ENCODE measurements around the gene LAMB3.

LAMB3 gene

DNA sequence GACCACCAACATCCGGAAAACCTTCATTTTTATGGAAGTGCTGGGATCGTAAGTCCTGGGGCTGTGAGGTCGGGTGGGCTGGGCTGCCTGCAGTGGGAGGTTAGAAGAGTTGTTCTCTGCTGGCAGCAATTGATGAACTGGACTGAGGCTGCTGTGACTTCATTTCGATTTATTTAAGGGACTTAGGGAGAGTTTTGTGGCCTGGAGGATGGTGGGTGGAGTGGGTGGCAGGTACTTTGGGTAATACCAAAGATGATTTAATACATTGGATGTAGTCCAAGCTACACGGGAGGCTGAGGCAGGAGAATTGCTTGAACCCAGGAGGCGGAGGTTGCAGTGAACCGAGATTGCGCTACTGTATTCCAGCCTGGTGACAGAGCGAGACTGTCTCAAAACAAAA, 57.2 kb downstream of the LAMB3 start:
- H3K4me3 ChIP-seq (ENCODE audit: low read depth, low read length) = no peak overlapping the region
- DNase-seq = no peak
- H3K36me3 ChIP-seq = no peaks in the 10 kb centered on the region
- H3K4me1 ChIP-seq = no peaks in the 10 kb centered on the region
- no peaks in the 10 kb centered on the region; the same call in 1 of the 2 replicates for H3K9me3 ChIP-seq
- no peaks in the 10 kb centered on the region for H3K27me3 ChIP-seq
- TF ChIP-seq, protein P1, sequence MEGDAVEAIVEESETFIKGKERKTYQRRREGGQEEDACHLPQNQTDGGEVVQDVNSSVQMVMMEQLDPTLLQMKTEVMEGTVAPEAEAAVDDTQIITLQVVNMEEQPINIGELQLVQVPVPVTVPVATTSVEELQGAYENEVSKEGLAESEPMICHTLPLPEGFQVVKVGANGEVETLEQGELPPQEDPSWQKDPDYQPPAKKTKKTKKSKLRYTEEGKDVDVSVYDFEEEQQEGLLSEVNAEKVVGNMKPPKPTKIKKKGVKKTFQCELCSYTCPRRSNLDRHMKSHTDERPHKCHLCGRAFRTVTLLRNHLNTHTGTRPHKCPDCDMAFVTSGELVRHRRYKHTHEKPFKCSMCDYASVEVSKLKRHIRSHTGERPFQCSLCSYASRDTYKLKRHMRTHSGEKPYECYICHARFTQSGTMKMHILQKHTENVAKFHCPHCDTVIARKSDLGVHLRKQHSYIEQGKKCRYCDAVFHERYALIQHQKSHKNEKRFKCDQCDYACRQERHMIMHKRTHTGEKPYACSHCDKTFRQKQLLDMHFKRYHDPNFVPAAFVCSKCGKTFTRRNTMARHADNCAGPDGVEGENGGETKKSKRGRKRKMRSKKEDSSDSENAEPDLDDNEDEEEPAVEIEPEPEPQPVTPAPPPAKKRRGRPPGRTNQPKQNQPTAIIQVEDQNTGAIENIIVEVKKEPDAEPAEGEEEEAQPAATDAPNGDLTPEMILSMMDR (IDR thresholded peaks at IDR 0.05; ENCODE audit: low read depth, low read length) = no peak

DNA sequence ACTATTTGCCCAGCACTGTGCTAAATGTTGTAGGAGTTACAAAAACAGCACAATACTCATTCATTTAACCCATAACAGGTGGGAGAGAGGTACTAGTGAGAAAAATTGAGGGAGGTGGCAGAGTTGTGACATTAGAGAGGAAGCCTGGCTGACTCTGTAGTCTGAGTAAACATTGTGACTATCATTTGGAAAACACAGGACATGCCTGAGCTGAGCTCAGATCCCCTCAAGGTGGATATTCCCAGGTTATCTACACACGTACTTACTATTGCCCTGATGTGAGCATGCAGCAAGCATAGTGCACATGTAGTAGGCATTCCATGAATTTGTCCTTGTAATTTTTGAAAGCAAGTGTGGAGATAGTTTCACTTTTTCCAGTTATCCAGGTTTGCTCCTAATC, 57.8 kb downstream of the LAMB3 start:
- H3K4me3 ChIP-seq (ENCODE audit: low read depth, low read length) = no peak overlapping the region
- TF ChIP-seq, protein P1 (IDR thresholded peaks at IDR 0.05; ENCODE audit: low read depth, low read length) = no peak
- no peaks in the 10 kb centered on the region for H3K27me3 ChIP-seq
- no peaks in the 10 kb centered on the region for H3K4me1 ChIP-seq
- no peaks in the 10 kb centered on the region for H3K36me3 ChIP-seq
- no peaks in the 10 kb centered on the region; the same call in 1 of the 2 replicates for H3K9me3 ChIP-seq
- no peak for DNase-seq

DNA sequence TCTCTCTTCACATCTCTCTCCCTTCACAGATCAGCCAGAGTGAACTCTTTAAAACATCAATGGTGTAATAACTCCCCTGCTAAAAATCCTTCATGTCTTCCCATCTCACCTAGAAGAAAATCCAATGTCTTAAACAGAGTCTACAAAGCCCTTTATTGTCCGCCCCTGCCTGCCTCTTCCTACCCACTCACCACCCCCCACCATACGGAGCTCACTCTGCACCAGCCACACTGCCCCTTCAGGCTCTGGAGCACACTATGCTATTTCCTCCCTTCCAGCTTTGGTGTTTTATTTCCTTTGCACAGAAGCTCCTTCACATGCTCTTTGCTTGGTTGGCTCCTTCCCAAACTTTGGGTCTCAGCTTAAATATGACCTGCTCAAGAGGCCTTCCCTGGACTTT, 58.5 kb downstream of the LAMB3 start:
- Histone ChIP-seq H3K4me3 (ENCODE audit: low read depth, low read length) (no peak overlapping the region), H3K27me3 (no peaks in the 10 kb centered on the region), H3K36me3 (no peaks in the 10 kb centered on the region), H3K9me3 (no peaks in the 10 kb centered on the region; the same call in 1 of the 2 replicates), H3K4me1 (no peaks in the 10 kb centered on the region)
- TF ChIP-seq, protein P1 (IDR thresholded peaks at IDR 0.05; ENCODE audit: low read depth, low read length) = no peak
- no peak for DNase-seq

DNA sequence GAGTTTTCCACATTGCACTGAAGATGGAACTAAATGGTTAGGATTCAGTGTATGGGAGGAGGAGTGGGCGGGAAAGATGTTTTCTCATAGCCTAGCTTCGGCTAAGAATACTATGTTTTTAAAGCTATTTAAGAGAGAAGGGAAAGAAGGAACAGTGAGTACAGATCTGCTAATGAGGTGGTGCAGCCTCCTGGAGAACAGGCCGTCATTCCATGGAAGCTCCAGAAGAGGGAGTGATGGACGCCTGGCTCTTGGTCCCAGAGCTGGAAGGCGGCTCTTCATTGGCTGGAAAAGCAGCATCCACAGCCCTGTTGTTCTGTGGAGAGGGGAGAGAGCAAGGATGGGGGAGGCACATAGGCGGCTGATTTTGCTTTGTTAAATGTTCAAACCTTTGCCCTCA, 61.8 kb downstream of the LAMB3 start:
- Histone ChIP-seq H3K4me1 (no peaks in the 10 kb centered on the region), H3K36me3 (no peaks in the 10 kb centered on the region), H3K27me3 (no peaks in the 10 kb centered on the region; the same call in 1 of the 2 replicates), H3K4me3 (ENCODE audit: low read depth, low read length) (no peak overlapping the region), H3K9me3 (no peaks in the 10 kb centered on the region; the same call in 1 of the 2 replicates)
- TF ChIP-seq, protein P1 (IDR thresholded peaks at IDR 0.05; ENCODE audit: low read depth, low read length) = peak; percentile 54
- DNase-seq = peak; percentile 63

DNA sequence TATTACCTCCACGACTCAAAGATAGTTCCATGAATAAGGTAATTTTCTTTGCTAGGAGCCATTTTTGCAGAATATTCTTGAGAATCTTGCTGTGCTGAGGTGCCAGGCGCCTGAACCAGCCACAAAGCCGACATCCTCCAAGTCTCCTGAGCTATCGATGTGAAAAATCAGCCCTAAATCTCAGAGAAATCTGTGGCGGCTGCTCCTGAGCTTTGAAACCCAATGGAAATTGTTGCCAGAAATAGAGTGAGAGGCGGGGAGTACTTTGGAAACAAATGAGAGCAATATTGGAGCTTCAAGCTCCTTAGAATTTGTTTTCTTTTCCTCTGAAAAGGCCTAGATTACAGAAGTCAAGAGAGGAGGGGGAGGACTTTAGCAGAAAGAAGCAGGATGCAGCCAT, 62.4 kb downstream of the LAMB3 start:
- DNase-seq = no peak
- no peak overlapping the region for H3K4me3 ChIP-seq (ENCODE audit: low read depth, low read length)
- H3K9me3 ChIP-seq = no peaks in the 10 kb centered on the region; the same call in 1 of the 2 replicates
- TF ChIP-seq, protein P1 (IDR thresholded peaks at IDR 0.05; ENCODE audit: low read depth, low read length) = no peak
- no peaks in the 10 kb centered on the region; the same call in 1 of the 2 replicates for H3K27me3 ChIP-seq
- no peaks in the 10 kb centered on the region for H3K36me3 ChIP-seq
- no peaks in the 10 kb centered on the region for H3K4me1 ChIP-seq

DNA sequence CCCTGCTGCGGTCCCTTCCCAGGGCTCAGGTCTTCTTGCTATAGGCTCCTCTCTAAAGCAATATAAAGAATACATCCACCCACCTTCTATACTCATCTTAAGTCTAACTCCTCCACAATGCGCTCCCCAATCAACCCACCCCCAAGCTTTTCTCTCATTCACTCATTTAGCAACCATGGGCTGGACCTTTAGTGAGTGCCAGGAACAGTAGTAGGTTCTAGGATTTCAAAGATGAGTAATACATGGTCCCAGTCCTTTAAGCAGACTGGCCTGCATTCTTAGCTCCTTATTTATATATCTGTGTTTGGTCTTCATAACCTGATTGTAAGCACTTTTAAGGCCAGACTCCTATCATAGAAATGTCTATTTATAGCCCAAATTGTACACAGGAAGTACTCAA, 62.8 kb downstream of the LAMB3 start:
- Histone ChIP-seq H3K27me3 (no peaks in the 10 kb centered on the region; the same call in 1 of the 2 replicates), H3K36me3 (no peaks in the 10 kb centered on the region), H3K9me3 (no peaks in the 10 kb centered on the region; the same call in 1 of the 2 replicates), H3K4me3 (ENCODE audit: low read depth, low read length) (no peak overlapping the region), H3K4me1 (no peaks in the 10 kb centered on the region)
- TF ChIP-seq, protein P1 (IDR thresholded peaks at IDR 0.05; ENCODE audit: low read depth, low read length) = no peak
- no peak for DNase-seq
